ENCODE data around the gene TRMT10B. TPM values are rescaled to one million over a fixed set of nuclear protein-coding genes. Genes with fewer than 3 reads are reported as not detected.

Gene TRMT10B, protein sequence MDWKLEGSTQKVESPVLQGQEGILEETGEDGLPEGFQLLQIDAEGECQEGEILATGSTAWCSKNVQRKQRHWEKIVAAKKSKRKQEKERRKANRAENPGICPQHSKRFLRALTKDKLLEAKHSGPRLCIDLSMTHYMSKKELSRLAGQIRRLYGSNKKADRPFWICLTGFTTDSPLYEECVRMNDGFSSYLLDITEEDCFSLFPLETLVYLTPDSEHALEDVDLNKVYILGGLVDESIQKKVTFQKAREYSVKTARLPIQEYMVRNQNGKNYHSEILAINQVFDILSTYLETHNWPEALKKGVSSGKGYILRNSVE
- 16.8 and 18.8 TPM in 2 replicates for total RNA-seq (2013; cell fraction: nucleolus; rRNA removed)
- total RNA-seq (2014; rRNA removed) (3.2 and 3.7 TPM in 2 replicates), total RNA-seq (2014; rRNA removed; fragmentation: Illumina TruSeq; extraction: Trizol) (5.5 and 5.9 TPM in 2 replicates), total RNA-seq (2021) (4.7 and 5.9 TPM in 2 replicates), polyA plus RNA-seq (2011; rRNA removed) (10.2 and 12.7 TPM in 2 replicates), polyA plus RNA-seq (2014; fragmentation: Illumina TruSeq; extraction: Trizol) (11.7 and 13.0 TPM in 2 replicates), polyA plus RNA-seq (2014; fragmentation: Nextera tagmentation; extraction: Ambion mirVana) (1 to 10 TPM; 5.0 to 7.6 TPM), polyA plus RNA-seq (2014; rRNA removed) (3.9 and 6.0 TPM in 2 replicates), polyA plus RNA-seq (2016; fragmentation: Nextera tagmentation; extraction: Ambion mirVana) (1 to 10 TPM; 8.6 TPM), polyA minus RNA-seq (2011; rRNA and poly(A)+ RNA removed) (3.7 and 5.4 TPM in 2 replicates), Bru-seq, nascent RNA (percentile 75 among the genes with signal in this experiment), BruChase-seq, experiment 1, labeled RNA remaining after a 6-hour chase (percentile 70 among the genes with signal in this experiment), BruChase-seq, experiment 2, labeled RNA remaining after a 2-hour chase (percentile 72 among the genes with signal in this experiment)
- polyA plus RNA-seq (2011; ENCODE audit: low read depth), result 8.9 TPM
- 6.4 and 6.9 TPM in 2 replicates for polyA plus RNA-seq (2011; cell fraction: cytosol; rRNA removed)
- 7.8 and 8.7 TPM in 2 replicates for polyA plus RNA-seq (2011; cell fraction: nucleus; rRNA removed)
- polyA plus RNA-seq (2012), result 8.3 and 9.0 TPM in 2 replicates
- polyA minus RNA-seq (2011; cell fraction: cytosol; rRNA and poly(A)+ RNA removed), result 1.6 and 2.5 TPM in 2 replicates
- polyA minus RNA-seq (2011; cell fraction: nucleus; rRNA and poly(A)+ RNA removed), result 4.4 and 6.4 TPM in 2 replicates
- long read RNA-seq, experiment 1, partial matches to known transcripts, result 1 of 9 reads
- long read RNA-seq, experiment 1, other reads (novel, unspliced or antisense), result 6 of 9 reads
- long read RNA-seq, experiment 2, partial matches to known transcripts, result 1 of 13 reads
- long read RNA-seq, experiment 2, other reads (novel, unspliced or antisense), result 11 of 13 reads

DNA sequence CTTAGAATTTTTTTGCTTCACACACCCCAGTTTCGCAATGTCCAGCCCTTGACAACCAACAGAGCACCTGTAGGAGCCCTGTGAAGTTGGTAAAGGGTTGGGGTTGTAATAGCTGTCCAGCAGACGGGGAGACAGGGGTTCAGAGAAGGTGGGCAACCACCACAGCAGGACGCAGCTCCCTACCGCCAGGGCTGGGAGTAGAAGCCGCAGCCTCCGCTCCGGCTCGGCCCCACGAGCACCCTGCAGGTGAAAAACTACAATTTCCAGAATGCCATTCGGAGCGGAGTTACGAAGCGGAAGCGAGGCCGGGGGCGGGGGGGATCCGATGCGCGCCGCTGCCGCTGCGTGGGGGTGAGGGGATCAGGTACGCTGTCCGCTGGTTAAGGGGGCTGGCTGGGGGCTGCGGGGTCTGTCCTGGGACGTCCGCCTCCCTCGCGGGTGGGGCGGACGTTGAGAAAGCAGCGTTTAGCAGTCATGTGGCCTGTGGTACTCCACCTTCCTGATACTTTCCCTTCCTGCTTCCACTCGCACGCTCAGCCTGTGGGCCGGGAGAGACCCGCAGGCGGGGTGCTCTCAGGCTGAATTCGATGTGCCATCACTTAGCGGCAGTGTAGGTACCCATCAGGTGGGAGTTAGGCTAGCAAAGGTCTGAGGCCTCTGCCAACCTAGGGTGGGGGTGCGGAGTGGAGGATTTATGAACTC lies at the start of gene TRMT10B:
Gene TRMT10B, plus strand, starts transcription at position 317 of the 702 bp plus-strand sequence. CDS start 8,127 bp downstream, outside the sequence.
- peak within 1 kb of the TSS; percentile 92 for H3K4me3 ChIP-seq
- H3K27ac ChIP-seq (ENCODE audit: control insufficient read depth, insufficient read depth), result peak within 1 kb of the TSS; percentile 85
- no peaks in the 10 kb centered on the region for H3K9me3 ChIP-seq (replicated peaks; ENCODE audit: control insufficient read depth, insufficient read depth, low read length)
- ATAC-seq (peak; percentile 97), DNase-seq (ENCODE audit: low read depth, low spot score) (peak; percentile 34), FAIRE-seq (peak; percentile 64)
- POLR2A ChIA-PET, result no interaction called here
- WGBS (ENCODE audit: insufficient coverage, insufficient replicate concordance, low lambda C conversion rate, missing lambda C conversion rate), result 4% methylated on average over 31 of the region's 40 CpGs
- H2AFZ ChIP-seq (ENCODE audit: control insufficient read depth, low read depth, low read length), result peak within 1 kb of the TSS; percentile 98
- SMC1A ChIA-PET (ENCODE audit: uncharacterized antibody, unreplicated experiment), result interaction anchor here (0.9 to 1.0 kb wide), 3 partner anchors 14 to 336 kb away, joined by 3 read pairs; no protein-coding TSS in a partner anchor
- peak within 1 kb of the TSS; percentile 89 for H3K4me2 ChIP-seq (ENCODE audit: control insufficient read depth, insufficient read depth)
- peak within 1 kb of the TSS; percentile 91 for H3K9ac ChIP-seq (ENCODE audit: control insufficient read depth, insufficient read depth, low read length)
- CTCF ChIA-PET, result no interaction called here
- intact Hi-C loops (cut with micrococcal nuclease; ENCODE audit: unreplicated experiment), result loop anchor here (1.0 kb wide), 1 partner anchor 151 kb away; the partner anchor contains the start of gene SLC25A51
- H3K27me3 ChIP-seq (replicated peaks in 1 of 2; ENCODE audit: control insufficient read depth in 2 of 2, insufficient read depth in 2 of 2, low read length in 1 of 2), result no peaks in the 10 kb centered on the region; a peak in 1 of 4 replicates
- H3K36me3 ChIP-seq (ENCODE audit: control insufficient read depth in 2 of 2, insufficient read depth in 2 of 2, low read length in 1 of 2), result no peaks in the 10 kb centered on the region
- RAD21 ChIA-PET (ENCODE audit: unreplicated experiment), result no interaction called here
- in situ Hi-C loops (cut with MboI), result no loop called here
- no peaks in the 10 kb centered on the region for H4K20me1 ChIP-seq (ENCODE audit: control insufficient read depth, insufficient read depth)
- H3K4me1 ChIP-seq (ENCODE audit: control insufficient read depth, insufficient read depth, low read length), result peaks cover 4% of the 10 kb centered on the region; the same call in 1 of the 2 replicates
- peaks cover 10% of the 10 kb centered on the region for H3K79me2 ChIP-seq (ENCODE audit: control insufficient read depth, insufficient read depth, low read length)
- TSS peak; percentile 84 for BruUV-seq (replicated peaks)
- TF ChIP-seq TCF3 (IDR thresholded peaks at IDR 0.05; ENCODE audit: borderline replicate concordance, insufficient read depth, low read depth, low read length) (no peak), SMC3 (IDR thresholded peaks at IDR 0.05; ENCODE audit: borderline replicate concordance, low read length) (no peak), HDAC2 (IDR thresholded peaks at IDR 0.05) (no peak), YY1 (IDR thresholded peaks at IDR 0.05; ENCODE audit: low read depth, low read length) (0 out of 2 replicates have a peak, but pooled peaks have one; percentile 36), NFIC (IDR thresholded peaks at IDR 0.05; ENCODE audit: low read depth, low read length) (no peak)
- TF ChIP-seq, protein P1, sequence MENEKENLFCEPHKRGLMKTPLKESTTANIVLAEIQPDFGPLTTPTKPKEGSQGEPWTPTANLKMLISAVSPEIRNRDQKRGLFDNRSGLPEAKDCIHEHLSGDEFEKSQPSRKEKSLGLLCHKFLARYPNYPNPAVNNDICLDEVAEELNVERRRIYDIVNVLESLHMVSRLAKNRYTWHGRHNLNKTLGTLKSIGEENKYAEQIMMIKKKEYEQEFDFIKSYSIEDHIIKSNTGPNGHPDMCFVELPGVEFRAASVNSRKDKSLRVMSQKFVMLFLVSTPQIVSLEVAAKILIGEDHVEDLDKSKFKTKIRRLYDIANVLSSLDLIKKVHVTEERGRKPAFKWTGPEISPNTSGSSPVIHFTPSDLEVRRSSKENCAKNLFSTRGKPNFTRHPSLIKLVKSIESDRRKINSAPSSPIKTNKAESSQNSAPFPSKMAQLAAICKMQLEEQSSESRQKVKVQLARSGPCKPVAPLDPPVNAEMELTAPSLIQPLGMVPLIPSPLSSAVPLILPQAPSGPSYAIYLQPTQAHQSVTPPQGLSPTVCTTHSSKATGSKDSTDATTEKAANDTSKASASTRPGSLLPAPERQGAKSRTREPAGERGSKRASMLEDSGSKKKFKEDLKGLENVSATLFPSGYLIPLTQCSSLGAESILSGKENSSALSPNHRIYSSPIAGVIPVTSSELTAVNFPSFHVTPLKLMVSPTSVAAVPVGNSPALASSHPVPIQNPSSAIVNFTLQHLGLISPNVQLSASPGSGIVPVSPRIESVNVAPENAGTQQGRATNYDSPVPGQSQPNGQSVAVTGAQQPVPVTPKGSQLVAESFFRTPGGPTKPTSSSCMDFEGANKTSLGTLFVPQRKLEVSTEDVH (IDR thresholded peaks at IDR 0.05; ENCODE audit: low read depth, partially characterized antibody), result no peak
- TF ChIP-seq, protein P2, sequence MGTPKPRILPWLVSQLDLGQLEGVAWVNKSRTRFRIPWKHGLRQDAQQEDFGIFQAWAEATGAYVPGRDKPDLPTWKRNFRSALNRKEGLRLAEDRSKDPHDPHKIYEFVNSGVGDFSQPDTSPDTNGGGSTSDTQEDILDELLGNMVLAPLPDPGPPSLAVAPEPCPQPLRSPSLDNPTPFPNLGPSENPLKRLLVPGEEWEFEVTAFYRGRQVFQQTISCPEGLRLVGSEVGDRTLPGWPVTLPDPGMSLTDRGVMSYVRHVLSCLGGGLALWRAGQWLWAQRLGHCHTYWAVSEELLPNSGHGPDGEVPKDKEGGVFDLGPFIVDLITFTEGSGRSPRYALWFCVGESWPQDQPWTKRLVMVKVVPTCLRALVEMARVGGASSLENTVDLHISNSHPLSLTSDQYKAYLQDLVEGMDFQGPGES (IDR thresholded peaks at IDR 0.05), result no peak; the same call in 1 of the 2 replicates
- TF ChIP-seq, protein P3, sequence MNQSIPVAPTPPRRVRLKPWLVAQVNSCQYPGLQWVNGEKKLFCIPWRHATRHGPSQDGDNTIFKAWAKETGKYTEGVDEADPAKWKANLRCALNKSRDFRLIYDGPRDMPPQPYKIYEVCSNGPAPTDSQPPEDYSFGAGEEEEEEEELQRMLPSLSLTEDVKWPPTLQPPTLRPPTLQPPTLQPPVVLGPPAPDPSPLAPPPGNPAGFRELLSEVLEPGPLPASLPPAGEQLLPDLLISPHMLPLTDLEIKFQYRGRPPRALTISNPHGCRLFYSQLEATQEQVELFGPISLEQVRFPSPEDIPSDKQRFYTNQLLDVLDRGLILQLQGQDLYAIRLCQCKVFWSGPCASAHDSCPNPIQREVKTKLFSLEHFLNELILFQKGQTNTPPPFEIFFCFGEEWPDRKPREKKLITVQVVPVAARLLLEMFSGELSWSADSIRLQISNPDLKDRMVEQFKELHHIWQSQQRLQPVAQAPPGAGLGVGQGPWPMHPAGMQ (IDR thresholded peaks at IDR 0.05; ENCODE audit: borderline replicate concordance), result no peak
- TF ChIP-seq, protein P4, sequence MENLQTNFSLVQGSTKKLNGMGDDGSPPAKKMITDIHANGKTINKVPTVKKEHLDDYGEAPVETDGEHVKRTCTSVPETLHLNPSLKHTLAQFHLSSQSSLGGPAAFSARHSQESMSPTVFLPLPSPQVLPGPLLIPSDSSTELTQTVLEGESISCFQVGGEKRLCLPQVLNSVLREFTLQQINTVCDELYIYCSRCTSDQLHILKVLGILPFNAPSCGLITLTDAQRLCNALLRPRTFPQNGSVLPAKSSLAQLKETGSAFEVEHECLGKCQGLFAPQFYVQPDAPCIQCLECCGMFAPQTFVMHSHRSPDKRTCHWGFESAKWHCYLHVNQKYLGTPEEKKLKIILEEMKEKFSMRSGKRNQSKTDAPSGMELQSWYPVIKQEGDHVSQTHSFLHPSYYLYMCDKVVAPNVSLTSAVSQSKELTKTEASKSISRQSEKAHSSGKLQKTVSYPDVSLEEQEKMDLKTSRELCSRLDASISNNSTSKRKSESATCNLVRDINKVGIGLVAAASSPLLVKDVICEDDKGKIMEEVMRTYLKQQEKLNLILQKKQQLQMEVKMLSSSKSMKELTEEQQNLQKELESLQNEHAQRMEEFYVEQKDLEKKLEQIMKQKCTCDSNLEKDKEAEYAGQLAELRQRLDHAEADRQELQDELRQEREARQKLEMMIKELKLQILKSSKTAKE (IDR thresholded peaks at IDR 0.05; ENCODE audit: low read depth, poor library complexity, severe bottlenecking), result no peak
